HG03039 (cell line): ENCODE data around the gene UGT1A5.

ENCODE experiments used
- ATAC-seq: cut with Tn5 transposase; IDR thresholded peaks from one replicate; pipeline ENCODE4 v1.9.1; 2021; ENCODE audit warnings: mild to moderate bottlenecking, moderate library complexity; ENCODE audit not compliant: unreplicated experiment

Gene UGT1A5

DNA sequence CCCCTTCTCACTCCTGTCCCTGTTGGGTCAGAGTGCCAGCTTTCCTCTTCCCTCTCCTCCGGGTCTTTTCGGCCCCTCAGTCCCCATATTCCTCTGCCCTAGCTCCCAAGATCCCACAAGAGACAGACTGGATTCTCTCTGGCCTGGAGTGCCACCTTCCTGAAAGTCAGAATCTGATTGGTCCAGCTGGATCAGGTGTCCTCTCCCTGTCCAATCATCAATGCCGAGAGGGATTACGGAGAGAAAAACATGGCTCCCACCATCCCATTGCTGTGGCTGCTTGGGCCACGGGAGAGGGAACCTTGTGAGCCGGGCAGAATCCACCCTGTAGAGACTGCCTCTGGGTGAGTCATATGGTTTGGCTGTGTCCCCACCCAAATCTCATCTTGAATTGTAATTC lies 62.7 kb downstream of the UGT1A5 start:
- no peak for ATAC-seq

GRCh38 chr2:233778030-233778429 lies 65.3 kb downstream of the UGT1A5 start, which contains the start of gene MROH2A:
Gene MROH2A (plus strand): TSS chr2:233778330. CDS start chr2:233779359, 1,029 bp downstream.
- no peak for ATAC-seq

DNA sequence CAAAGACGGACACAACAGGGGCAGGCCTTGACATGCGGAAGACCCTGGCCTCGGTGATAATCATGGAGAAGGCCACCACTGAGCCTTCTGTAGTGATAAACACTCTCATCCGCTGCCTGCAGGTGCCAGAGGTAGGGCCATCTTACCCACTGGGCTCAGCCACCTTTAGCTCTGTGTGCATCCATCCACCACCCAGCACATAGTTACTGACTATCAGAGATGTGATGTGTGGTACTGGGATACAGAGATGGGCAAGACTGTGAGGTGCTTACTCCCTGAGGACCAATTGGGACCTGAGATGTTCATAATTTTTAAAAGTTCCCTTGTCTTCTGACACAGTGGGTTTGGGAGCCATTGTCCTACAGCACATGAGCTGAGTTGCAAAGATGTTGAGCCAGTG lies 67.0 kb downstream of the UGT1A5 start:
- ATAC-seq: no peak

- no peak for ATAC-seq
Observed at GRCh38 chr2:233780771-233781170, 68.1 kb downstream of the UGT1A5 start.

DNA sequence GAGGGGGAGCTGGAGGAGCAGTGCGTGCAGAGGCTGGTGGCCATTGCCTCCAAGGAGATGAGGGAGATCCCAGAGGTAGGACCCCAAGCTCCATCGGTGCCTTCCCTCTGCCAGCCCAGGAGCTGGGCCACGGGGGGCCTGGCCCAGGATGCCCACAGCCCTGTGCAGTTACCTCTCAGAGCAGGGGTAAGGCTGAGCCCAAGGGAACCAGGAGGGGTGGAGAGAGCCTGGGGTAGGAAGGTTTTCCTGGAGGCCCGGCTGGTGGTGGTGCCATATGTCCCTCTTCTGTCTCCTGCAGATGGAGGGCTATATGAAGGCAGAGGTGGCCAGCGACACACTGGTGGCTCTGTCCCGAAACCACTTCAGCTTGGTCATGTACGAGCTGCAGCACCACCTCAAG lies 76.8 kb downstream of the UGT1A5 start:
- no peak for ATAC-seq

DNA sequence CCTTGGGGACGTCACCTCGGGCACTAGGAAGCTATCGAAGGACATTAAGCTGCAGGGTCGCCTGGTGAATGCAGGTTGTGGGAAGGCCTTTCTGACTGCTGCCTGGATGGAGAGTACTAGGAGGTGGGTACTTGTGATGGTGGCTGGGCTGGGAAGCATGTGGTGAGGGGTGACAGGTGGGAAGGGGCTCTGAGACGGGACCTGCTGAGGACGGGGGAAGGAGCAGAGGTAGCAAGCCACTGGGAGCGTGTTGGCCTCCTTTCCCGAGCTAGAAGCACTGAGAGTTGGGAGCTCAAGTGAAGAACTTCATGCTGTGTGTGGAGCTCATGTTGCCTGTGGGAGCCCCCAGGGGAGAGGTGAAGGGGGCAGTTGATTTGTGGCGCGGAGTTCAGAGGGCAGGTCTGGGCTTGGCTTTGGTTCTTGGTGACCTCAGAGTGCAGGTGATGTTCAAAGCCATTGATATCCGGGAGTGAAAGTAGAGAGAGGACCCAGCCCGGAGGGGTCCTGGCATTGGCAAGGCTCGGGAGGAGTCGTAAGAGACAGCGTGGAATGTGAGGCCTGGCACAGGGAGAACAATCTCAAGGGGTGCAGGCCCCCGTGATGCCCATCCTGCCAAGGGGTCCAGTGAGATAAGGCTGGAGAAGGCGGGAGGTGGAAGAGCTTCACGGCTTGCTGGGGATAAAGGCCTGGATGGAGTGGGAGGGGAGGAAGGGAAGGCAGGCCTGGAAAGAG lies 78.6 kb downstream of the UGT1A5 start:
- ATAC-seq: no peak

DNA sequence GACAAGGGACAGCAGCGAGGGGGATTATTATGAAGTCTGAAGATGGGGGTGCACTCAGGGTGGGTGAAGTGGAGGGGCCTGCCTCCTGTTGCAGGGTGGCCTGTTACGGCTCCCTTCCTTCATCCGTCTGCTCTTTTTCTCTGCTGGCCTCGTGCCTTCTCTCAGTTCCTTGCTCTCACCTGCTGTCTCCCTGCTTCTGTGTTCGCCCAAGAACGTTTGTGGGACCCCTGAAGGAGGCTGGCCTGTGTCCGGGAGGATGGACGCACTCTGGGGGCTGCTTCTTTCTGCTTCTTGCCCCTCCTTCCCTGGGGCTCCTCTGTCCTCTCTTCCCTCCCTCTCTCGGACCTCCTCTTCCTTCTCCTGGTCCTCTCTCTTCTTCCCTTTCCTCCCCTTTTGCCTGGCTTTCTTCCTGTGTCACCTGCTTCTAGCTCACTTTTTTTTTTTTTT lies 79.2 kb downstream of the UGT1A5 start:
- ATAC-seq: no peak

DNA sequence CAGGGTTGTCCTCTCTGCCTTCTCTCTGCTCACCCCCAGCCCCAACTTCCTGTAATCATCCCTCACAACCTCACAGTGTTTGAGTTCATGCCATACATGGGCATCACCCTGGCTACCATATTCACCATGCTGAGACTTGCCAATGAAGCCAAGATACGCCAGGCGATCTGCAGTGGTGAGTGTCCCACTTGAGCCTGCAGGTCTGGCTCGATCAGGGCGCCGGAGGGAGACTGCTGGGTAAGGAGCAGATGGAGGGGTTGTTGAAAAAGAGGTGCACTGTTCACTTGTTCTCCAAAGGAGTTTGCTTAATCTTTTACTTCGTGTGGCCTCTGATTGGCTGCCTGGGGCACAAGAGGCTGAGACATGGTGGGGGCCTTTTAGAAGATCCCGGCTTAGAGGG lies 80.0 kb downstream of the UGT1A5 start:
- ATAC-seq: no peak

- ATAC-seq: no peak
Observed at GRCh38 chr2:233793465-233794127, 80.9 kb downstream of the UGT1A5 start.

DNA sequence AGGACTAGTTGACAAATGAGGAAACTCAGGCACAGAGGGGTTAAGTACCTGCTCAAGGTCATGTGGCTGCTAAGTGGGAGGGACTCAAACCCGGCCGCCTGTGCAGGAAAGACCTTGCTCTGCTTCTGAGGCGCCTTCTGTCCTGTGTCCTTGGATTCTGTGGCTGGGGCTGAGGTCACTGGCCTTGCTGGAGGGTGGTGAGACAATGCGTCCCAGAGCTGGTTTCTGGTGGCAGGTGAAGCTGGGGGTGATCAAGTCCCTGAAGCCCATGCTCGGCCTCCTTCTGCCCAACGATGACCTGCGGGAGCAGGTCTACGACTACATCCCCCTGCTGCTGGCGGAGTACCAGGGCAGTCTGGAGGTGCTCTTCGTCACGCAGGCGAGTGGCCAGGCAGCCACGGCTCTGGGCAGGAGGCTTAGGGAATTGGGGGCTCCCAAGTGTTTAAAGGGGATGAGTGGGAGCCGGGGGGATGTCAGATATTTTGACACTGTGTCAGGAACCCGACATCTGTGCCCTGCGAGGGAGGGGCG lies 81.5 kb downstream of the UGT1A5 start:
- ATAC-seq: no peak

DNA sequence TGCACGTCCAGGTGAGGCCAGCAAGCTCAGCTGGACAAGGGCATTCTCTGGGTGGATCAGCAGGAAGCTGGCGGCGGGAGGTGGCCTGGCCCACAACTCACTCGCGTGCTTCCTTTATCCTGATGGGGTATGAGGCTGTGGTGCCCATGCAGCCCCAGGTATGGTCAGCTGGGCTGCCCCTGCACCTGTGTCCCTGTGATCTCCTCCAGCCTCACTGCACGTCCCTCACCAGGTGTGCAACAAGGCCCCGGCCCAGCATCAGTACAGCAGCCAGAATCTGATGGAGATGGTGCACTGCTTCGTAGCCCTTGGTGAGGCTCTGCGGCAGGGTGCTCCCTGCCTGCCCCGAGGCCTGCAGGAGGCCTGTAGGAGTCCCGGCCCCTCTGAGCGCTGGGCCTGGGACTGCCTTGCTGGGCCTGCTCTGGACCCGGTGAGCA lies 83.0 kb downstream of the UGT1A5 start:
- no peak for ATAC-seq

- no peak for ATAC-seq
Observed at GRCh38 chr2:233796254-233796653, 83.5 kb downstream of the UGT1A5 start.

DNA sequence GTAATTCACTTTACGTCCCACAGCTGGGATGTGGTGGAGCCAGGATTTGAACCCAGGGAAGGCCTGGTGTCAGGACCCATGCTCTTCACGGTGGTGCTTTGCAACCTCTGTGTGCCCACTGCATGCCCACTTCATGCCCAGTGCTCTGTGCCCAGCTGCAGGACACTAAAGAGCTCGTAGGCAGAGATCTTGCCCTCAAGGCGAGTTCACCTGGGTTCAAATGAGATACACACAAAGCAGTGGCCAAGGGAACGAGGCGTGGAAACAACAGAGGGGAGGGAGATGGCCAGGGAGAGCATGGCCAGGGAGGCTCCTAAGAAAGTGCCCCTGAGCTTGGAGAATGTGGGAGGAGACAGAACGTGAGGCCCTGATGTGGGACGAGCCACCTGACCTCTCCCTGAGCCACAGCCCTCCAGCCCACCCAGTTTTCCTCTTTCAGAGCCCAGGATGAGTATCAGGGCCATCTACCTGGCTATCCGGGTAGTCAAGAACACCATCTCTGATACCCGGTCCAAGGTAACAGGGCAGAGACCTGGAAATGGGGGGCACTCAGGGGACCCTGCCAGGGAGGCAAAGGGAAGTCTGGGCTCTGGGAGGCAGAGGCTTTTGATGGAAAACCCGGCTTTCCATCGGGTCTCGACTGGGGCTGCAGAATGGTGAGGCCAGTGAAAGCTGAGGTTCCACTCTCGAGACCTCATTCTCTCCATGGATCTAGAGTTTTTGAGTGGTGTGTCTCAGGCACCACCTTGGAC lies 85.8 kb downstream of the UGT1A5 start:
- ATAC-seq: no peak

DNA sequence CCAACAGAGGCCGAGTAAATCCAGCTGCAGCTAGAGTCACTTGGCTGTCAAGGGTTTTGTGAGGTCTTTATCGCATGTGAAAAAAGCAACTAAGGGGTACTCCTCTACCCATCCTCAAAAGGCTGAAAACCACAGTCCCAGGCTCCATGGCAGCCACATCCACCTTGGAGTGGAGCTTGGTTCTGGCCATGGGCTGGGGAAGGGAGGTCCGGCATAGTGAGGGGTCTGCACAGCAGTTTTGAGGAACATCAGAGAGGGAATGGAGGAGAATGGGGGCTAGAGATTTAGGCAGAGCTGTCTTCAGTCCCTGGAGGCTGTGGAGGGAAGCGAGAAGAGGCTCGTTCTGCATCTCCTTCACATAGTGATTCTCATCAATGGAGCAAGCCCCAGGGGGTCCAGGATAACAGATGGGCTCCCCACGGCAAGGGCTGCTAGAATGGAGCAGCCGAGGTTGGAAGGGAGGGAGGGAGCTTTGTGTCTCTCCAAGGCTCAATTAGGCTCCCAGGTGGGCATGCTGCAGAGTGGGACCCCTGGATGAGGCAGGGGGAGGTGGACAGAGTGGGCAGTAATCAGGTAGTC lies 86.5 kb downstream of the UGT1A5 start:
- no peak for ATAC-seq

DNA sequence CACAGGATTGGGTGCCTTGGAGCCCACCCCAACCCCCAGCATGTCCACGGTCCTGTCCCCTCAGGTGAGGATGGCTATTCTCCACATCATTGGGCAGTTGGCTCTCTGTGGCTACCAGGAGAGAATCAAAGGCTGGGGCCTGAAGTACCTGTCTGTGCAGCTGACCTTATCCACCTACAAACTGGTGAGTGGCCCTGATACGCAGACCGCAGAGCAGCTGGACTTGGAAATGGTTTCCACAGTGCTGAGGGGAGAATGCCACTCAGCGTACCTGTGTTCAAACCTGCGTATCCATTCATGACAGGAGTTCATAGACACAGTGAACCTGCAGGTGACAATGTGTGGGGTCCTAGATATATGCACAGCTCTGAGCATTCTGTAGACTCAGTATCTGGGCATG lies 87.0 kb downstream of the UGT1A5 start:
- no peak for ATAC-seq

- ATAC-seq: no peak
Observed at GRCh38 chr2:233800208-233800607, 87.5 kb downstream of the UGT1A5 start.

GRCh38 chr2:233801357-233802131 lies 88.8 kb downstream of the UGT1A5 start:
- ATAC-seq: no peak

DNA sequence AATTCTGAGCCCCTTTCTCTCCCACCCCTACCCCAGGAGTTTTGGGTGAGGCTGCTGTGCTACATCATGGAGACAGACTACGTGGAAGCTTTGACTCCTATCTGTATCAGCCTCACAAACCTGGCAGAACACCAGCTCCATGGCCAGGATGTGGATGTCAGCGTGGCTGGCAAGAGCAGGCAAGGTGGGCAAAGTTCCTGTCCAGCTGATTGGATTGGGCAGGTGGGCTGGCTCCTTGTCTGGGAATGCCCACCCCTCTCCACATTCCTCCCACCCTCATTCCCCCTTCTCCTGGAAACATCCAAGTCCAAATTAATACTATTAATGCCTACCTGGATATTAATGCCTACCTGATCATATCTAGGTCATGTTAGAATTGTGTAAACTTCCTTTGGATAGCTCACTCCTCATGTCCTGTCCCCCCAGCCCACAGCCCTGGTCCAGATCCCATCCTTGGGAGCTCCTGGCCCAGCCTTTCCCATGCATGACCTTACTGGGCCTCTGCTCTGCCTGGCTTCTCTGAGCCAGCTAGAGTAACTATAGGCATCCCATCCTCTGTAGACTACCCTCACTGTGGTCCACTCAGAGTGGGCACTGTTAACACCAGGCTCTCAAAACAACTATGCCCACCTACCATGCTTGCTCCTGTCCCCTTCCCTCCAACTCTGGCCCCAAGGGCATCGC lies 89.6 kb downstream of the UGT1A5 start:
- no peak for ATAC-seq

DNA sequence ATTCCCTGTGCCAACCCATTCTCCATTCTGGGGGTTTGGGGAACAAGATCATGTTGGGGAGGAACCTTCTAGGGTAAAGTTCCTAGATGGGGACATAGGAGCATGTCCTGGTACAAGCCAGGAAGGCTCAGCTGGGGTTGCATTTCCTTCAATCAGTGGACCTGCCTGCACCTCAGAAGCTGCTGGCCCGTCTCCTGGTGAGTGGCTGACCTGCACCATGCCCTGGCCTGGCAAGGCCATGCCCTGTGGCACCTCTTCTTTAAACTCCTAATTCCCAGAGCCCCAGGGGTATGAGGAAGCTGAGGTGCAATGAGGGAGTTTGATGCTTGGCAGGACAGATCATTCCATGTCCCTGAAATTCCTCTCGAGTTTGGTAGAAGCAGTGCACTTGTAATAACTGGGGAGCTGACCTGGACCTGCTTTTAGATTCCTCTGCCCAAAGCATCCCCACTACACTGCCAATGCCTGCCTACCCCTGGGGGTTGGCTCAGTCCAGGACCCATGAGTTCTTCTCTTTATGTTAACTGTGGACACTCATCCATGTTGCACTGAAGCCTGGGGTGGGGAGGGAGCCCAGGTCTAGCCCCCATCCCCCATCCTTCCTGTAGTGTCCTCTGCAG lies 90.7 kb downstream of the UGT1A5 start:
- no peak for ATAC-seq
